Suppressor macrophage treated with lipopolysaccharide for 1 hour (primary cell): ENCODE measurements around the gene ELFN1.
A peak's percentile ranks its signal among the peaks of the same experiment; 100 is the strongest.

ENCODE experiments used
- DNase-seq, 3 donors: peaks; one replicate each; pipeline ENCODE4 v3.0.0-alpha.2; 2020 to 2022

ELFN1 gene

DNA sequence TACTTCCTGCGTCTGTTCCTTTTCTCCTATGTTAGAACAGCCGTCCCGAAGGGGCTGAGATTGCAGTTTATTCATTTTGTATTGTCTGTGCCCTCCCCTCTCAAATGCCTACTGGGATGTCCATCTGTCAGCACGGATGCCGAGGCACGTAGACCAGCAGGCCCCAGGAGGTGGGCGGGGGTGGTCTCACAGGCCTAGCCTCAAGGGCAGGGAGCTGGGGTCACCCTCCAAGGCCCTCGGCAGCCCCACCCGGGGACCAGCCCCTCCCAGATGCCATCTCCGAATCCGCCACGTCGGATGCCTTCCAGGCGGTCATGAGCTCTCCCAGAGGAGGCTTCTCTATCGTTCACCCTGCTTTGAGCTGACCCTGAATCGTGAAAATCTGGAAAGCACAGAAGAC lies 59.7 kb downstream of the ELFN1 start:
- no peak for DNase-seq

DNA sequence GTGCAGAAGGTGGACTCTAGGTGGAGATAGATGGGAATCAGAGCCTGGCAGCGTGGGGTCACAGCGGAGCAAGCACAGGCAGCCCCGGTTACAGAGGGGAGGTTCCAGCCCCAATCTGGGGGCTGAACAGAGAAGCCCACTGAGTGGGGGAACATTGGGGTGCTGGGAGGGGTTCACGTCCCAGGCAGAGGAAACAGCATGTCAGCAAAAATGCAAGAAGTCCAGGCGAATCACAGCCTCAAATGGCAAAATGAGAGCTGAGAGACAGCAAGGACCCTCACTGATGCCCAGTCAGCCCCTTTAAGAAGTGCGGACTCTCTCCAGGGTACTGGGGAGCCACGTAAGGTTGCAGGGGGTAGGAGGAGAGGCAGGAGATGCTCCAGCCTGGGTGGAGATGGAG lies 62.0 kb downstream of the ELFN1 start:
- DNase-seq: no peak

DNA sequence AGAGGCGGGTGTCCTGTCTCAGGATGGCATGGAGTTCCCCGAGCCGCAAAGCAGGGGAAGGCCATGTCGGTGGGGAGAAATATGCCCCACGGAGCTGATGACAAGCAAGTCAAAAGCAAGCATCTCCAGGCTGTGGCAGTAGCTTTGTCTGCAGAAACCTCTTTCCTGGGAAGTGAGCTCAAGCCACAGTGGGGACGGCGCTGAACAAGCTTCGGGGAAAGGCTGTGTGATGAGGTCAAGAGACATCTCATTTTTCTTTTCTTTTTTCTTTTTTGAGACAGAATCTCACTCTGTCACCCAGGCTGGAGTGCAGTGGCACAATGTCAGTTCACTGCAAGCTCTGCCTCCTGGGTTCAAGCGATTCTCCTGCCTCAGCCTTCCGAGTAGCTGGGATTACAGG lies 62.6 kb downstream of the ELFN1 start:
- DNase-seq: no peak

DNA sequence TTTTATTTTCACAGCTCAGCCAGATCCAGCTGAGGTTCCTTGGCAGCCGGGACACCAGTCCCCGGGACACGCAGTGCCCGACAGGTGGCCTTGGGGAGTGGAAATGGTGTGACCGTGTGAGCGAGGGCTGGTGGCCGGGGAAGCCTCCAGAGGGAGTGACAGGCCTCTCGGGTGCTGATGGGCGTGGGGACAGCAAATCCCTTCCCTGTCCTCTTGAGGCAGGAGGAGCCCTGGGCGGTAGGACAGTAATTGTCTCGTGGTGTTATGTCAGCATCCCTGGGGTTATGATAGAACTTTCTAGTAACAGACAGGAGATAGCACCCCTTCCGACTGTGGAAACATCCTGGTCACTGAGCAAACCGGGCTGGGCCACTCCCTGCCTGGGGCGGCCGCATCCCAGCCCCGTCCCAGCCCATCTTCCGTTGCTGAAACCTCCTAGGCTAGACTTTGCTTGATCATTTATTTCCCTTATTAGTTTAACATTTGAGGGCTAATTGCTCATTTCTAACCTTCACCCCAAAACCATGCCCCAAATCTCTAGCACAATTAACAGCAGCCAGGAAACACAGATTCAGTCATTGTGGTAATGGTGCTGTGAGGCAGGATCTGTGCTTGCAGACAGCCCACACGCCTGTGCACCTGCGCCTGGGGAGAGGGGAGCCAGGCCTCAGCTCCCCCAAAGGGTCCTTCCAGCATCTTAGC lies 63.3 kb downstream of the ELFN1 start:
- no peak for DNase-seq

DNA sequence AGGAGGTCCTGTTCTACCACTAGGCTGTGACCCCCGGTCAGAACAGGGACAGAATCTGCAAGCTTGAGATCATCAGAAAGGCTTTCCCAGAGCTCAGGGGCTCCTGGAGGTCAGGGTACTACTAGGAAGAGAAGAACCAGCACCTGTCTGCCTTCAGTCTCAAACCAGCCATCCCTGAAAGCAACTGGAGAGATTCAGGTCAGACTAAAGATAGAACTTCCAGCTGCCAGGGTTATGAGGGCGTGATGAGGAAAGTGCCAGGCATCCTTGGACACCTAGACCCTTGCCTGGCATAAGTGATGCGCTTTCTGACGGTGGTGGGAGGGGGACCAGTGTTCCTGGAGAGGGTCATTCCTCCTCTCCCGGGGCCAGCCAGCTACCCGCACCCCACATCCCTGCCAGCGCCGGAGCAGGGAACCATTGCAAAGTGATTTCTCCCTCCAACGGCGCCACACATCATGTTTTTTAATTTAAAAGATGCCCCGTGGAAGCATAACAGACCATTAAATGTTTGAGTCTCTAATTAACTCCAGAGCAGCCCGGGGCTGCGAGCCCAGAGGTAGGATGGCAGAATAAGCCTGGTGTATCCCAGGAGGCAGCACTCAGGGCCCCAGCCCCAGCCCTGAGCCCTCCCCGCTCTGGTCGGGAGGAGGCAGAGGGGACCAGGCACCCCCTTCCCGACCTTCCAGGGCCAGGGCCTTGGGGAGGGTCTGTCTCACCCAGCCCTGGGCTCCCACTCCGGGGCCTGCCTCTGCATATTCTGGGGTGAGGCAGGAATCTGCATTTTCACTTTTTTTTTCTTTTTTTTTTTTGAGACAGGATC lies 64.0 kb downstream of the ELFN1 start:
- DNase-seq: no peak

DNA sequence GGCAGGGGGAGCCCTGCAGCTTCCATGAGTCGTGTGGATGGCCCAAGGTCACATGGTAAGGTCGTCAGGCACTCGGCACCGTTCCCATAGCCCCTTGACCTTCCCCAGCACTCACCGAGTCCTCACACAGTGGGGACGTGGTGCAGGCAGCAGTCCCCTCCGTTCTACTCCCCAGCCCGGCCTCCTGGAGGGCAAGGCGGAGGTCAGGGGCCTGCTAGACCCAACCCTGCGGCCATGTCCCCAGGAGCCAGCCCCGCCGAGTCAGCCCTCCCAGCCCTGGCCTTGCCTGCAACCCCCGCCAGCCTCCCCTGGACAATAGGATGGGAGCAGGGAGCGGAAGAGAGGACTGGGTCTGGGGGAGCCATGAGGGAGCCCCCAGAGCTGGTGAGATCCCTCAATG lies 65.2 kb downstream of the ELFN1 start:
- DNase-seq: no peak

DNA sequence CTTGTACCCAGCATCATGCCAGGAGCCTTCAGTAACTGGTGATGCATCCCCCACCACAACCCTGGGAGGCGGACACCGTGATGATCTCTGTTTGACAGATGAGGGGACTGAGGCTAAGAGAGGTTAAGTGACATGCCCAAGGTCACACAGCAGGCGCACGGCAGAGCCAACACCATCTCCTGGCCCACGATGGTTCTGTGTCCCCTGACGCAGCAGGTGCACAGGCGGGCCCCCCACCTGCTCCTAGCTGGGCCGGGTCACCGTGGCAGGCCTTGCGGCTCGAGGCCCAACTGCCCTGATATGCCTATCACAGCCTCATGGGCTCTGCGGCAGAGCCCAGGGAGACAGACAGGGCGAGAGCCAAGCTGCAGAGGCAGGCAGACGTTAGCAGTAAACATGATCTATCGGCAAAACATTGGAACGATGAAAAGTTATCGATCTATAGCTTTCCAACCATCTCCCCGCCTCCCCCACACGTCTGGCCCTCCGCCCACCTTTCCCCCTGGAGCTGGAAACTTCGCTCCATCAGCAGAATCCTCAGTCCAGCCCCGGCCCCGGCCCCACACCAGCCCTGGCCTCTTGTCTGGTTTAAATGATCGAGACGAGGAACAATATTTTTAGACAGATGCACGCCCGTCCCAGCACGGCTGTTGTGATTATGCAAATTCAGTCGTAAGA lies 65.9 kb downstream of the ELFN1 start:
- DNase-seq: no peak

DNA sequence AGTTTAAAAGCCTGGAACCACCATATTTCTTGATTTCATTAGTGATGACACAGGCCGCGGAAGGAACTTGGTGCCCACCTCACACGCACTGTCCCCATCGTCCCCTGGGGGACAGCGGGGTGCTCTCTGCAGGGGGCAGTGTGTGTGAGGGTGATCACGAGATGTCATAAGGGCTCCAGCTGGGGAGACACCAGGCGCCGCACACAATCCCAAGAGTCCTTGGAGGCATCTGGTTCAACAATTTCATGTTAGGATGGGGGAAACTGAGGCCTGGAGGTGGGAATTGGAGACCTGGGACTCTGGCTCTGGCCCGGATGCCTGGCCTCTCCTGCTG lies 66.4 kb downstream of the ELFN1 start:
- no peak for DNase-seq

DNA sequence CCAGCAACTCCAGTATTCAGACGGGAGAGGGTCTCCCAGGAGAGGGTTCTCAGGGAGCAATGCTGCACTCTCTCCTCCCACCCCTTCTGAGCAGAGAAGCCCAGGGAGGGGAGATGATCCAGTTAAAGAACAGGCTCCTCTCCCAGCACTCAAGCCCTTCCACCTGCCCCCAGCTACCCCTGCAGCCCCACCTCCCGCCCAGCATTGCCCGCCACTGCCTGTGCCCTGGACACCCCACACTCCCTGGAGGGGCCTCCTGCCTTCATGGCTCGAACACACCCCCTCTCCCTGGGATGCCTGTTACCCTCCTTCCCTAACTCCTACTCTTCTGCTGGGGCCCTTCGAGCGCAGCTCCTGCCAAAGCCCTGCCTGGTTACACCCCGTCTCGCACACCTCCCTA lies 66.8 kb downstream of the ELFN1 start:
- no peak for DNase-seq

DNA sequence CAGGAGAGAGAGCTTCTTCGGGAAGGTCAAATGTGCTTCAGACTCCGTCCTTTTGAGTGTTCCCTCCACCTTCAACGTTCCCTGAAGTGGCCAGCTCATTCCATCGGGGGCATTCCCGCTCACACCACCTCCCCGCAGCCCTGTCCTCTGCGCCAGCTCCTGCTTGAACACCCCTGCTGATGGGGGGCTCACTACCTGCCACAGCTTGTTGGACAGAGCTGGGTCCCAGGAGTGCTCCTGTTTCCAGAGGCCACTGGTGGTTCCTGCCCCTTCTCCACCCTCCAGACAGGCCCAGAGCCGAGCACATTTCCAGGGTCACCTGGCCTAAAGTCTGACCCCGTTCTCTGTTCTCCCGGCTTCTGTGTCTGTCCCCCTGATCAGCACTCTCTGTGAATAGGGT lies 67.4 kb downstream of the ELFN1 start:
- DNase-seq: no peak

DNA sequence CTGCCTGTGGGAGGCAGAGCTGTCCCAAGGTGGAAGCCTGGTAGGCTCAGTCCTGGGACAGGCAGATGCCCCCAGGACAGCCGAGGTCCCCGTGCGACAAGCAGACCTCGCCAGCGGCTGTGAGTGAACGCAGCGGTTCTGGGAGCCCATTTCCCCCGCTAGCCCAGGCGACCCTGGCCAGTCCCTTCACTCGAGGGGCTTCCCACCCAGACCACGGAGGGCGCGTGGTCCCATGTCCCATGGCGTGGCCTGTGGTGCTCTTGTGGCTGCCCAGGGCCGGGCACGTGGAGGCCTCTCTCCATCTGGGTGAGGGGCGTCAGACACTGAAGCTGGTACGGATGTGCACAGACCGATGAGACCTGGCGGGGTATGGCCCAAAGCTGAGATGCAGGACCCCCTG lies 67.9 kb downstream of the ELFN1 start:
- DNase-seq: no peak

DNA sequence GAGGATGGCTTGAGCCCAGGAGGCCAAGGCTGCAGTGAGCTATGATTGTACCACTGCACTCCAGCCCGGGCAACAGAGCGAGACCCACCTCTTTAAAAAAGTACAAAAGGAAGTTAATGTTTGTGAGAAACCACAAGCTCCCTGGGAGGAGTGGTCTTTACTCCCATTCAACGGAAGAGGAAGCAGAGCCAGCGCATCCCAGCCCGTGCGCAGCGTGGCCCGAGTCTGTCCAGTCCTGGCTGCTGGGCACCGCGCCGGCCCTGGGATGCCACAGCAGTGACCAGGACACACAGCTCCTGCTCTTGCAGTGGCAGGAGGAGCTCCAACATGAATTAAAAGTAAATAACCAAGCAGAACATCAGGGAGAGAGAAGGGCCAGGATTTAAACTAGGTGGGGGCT lies 68.4 kb downstream of the ELFN1 start:
- no peak for DNase-seq

DNA sequence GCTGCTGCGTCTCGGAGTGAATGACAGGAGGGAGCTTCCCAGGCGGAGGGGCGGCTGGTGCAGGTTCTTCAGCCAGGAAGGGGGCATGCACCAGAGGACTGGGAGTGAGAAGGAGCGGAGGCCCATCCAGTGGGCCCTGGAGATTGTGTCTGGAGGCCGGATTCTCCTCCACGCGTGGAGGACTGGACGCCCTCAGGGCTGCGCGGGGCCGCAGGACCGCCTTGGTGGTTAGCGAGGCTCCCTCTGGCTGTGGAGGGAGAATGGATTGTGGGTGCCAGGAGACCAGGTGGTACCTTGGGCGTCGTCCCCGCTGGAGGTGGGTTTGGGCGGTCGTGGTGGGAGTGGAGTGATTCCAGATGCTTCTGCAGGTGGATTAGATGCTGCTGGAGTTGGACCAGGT lies 68.9 kb downstream of the ELFN1 start:
- no peak for DNase-seq

DNA sequence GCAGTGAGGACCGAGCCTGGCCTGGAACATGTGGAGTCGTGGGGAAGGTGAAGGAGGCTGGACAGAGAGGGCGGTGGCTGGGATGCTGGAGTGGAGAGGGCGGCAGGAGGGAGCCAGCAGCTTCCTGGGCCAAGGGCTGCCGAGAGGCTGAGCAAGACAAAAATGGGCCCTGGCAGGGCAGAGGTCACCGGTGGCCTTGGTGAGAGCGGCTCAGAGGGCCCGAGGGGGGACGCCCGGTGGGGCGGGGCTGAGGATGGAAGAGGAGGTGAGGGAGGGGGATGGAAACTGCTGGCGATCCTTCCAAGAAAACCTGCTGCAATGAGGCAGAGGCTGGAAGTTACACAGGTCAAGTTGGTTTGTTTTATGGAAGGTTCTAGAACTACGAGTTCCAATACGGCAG lies 69.5 kb downstream of the ELFN1 start:
- no peak for DNase-seq

DNA sequence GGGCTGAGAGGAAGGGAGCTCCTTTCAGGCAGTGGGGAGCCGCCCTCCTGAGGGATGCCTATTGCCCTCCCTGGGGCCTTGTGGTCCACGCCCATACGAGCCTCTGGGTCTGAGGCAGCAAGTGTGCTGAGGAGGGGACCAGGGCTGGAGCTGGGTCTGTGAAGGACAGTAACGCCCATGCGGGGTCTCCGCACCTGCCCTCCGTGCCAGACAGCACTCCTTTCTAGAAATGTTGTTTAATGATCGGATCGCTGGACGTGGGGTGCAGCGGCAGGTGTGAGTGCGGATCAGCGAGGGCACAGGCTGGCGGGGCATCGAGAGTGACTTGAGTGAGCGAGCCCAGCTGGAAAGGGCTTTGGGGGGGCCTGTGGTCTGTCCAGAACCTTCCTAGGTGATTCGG lies 70.1 kb downstream of the ELFN1 start:
- no peak for DNase-seq

DNA sequence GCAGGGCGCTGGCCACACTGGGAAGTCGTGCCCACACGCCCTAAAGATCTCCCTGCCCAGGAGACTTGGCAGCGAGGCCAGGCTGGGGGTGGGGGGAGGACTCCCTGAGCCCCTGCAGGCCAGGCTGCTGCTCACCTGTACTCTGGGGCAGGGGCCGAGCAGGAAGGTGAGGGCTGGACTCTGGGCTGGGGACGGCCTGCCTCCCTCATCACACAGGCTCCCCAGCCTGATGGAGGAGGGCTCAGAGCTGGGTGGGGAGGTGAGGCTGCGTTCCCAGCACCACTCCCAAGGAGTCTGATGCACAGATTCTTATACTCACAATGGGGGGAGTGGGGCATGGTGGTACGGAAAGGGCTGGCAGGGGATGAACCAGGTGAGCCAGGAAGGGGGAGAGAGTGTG lies 71.2 kb downstream of the ELFN1 start:
- DNase-seq: no peak

DNA sequence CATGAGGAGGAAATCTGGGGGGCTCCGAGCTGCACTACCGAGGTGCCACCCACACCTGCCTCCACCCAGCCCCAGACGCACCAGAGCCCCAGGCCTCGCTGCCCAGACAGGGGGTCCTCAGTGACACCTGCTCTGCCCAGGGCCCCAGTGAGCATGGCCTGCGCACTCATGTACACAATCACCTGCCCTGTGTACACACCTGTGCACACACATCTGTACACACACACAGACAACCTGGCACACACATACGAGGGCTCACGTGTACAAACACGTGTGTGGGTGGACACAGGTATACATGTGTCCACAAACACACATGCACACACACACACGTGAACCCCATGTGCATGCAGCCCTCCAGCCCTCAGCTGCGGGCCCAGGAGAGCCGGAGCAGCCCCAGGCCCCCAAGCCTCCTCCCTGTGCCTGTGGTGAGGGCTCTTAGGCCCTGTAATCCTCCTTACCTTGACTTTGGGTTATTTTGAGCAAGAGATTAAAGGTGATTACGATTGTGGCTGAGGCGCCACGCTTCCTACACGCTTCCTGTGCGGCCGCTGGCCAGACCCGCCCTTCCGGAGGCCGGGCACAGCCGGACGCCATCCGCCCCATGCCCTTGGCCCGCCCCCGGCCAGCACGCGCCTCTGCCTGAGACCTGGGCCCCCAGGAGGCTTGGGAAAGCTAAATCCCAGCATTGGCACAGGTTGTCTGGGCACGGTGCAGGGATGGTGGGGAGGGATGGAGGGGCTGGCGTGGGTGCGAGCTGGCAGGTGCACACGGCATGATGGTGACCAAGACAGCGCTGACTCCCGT lies 71.9 kb downstream of the ELFN1 start:
- DNase-seq: peak in 2 of 3 donors; percentile 28 to 33

DNA sequence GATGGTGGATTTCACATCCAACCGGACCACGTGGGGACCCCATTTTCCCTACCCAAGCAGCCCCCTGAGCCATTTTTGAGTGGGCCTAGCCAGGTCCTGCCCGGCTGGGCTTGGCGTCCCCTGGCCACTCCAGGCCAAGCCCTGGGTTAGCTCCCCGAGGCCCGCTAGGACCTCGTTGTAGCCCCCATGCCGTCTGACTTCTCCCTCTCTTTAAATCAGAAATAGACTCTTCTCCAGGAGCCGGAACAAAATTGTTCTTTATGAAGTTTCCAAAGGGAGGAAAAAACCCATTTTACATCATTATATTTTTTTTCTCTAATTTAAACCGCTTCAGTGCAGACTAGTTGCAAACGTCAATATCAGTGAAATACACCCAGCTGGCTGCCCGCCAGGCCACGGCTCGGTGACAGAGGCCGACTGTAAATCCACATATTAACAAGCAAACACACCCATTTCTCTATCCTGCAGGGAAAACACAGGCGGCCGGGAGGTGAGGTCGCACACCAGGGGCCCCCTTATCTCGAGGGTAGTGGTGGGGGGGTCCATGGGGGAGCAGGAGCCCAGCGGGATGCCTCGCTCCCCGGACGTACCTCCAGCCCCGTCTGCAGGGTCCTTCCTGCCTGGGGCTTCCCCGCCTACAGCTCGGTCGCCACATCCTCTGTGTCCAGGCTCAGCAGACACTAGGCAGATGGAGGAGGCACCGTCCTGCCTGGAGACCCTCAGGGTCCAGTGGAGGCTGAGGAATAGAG lies 72.7 kb downstream of the ELFN1 start:
- DNase-seq: peak; percentile 25 to 44 (median 35)

DNA sequence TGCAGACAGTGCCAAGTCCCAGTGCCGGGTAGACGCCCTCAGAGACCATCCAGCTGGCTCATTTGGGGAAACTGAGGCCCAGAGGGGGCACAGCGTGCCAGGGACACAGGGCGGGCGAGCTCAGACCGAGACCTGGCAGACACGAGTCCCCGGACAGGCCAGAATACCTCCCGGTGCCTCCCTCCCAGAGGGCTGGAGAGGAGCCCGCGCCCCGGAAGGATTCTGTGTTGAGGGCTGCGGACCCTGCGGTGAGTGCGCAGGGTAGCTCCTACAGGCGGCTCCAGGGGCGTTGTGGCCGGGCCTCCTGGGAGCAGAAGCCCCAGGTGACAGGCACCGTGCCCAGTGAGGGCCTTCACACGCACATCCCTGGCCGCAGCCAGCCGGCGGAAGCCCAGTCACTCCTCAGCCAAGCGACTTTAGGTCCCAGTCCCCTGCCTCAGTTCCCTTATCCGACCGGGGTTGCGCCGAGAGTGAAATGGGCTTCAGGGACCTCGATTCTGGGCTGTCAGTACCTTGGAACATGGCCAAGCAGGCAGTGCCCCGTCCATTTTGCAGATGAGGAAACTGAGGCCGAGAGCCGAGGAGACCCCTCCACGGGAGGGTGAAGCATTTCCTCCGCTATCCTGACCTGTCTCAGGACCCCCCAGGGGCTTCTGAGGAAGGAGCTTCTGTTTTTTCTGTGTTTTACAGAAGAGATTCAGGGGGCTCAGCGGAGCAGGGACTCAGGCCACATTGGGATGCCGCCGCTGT lies 73.6 kb downstream of the ELFN1 start:
- no peak for DNase-seq

DNA sequence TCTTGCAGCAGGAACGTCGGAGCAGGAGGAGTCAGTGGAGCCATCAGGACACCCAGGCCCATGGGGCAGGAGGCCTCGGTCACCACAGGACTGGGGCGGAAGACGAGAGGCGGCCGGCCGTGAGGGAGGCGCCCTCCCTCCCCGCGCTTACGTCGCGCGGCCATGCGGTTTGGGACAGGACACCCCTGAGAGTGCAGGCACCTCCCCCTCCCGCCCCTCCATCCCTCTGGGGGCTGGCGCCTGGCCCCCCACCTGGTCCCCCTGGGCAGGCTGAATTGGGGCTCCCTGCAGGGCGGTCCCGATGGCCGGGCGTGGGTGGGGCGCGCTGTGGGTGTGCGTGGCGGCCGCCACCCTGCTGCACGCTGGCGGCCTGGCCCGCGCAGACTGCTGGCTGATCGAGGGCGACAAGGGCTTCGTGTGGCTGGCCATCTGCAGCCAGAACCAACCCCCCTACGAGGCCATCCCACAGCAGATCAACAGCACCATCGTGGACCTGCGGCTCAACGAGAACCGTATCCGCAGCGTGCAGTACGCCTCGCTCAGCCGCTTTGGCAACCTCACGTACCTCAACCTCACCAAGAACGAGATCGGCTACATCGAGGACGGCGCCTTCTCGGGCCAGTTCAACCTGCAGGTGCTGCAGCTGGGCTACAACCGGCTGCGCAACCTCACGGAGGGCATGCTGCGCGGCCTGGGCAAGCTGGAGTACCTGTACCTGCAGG lies 74.4 kb downstream of the ELFN1 start:
- DNase-seq: no peak

DNA sequence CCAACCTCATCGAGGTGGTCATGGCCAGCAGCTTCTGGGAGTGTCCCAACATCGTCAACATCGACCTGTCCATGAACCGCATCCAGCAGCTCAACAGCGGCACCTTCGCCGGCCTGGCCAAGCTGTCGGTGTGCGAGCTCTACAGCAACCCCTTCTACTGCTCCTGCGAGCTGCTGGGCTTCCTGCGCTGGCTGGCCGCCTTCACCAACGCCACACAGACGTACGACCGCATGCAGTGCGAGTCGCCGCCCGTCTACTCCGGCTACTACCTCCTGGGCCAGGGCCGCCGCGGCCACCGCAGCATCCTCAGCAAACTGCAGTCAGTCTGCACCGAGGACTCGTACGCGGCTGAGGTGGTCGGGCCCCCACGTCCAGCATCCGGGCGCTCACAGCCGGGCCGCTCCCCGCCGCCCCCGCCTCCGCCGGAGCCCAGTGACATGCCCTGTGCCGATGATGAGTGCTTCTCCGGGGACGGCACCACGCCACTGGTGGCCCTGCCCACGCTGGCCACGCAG lies 75.0 kb downstream of the ELFN1 start:
- no peak for DNase-seq
